ENCODE measurements around the gene ZNF813.
A peak's percentile ranks its signal among the peaks of the same experiment; 100 is the strongest.
"Not testable (repeated sequence)": the region's sequence is repeated elsewhere in the genome, so short reads cannot be mapped to it uniquely, and the experiment has no call there.

ZNF813 gene

GRCh38 chr19:53467485-53468262 lies at the start of gene ZNF813:
Gene ZNF813 (plus strand): TSS chr19:53467733. CDS start chr19:53483823, 16,090 bp downstream.
- H3K4me3 ChIP-seq (ENCODE audit: low read depth, low read length), result peak within 1 kb of the TSS; percentile 64
- DNase-seq (ENCODE audit: low read depth), result peak; percentile 46
- in situ Hi-C loops (cut with HindIII; ENCODE audit: low sequenced_read_pairs), result no loop called here
- no peak for TF ChIP-seq CTCF (IDR thresholded peaks at IDR 0.05; ENCODE audit: low read depth, low read length, missing control alignments)

GRCh38 chr19:53420520-53421315 lies 46.8 kb upstream of the ZNF813 start:
- DNase-seq (ENCODE audit: low read depth); in situ Hi-C loops (cut with HindIII; ENCODE audit: low sequenced_read_pairs); H3K4me3 ChIP-seq (ENCODE audit: low read depth, low read length): not testable (repeated sequence)

- no peak for DNase-seq (ENCODE audit: low read depth)
- H3K4me3 ChIP-seq (ENCODE audit: low read depth, low read length), result no peak overlapping the region
- no peak for TF ChIP-seq CTCF (IDR thresholded peaks at IDR 0.05; ENCODE audit: low read depth, low read length, missing control alignments)
- in situ Hi-C loops (cut with HindIII; ENCODE audit: low sequenced_read_pairs), result no loop called here
These were observed 45.0 kb upstream of the ZNF813 start for GRCh38 chr19:53422551-53422950.

GRCh38 chr19:53423074-53423473 lies 44.5 kb upstream of the ZNF813 start:
- DNase-seq (ENCODE audit: low read depth); in situ Hi-C loops (cut with HindIII; ENCODE audit: low sequenced_read_pairs); H3K4me3 ChIP-seq (ENCODE audit: low read depth, low read length): not testable (repeated sequence)

- H3K4me3 ChIP-seq (ENCODE audit: low read depth, low read length); DNase-seq (ENCODE audit: low read depth); in situ Hi-C loops (cut with HindIII; ENCODE audit: low sequenced_read_pairs): not testable (repeated sequence)
These were observed 43.9 kb upstream of the ZNF813 start for GRCh38 chr19:53423680-53424079.

GRCh38 chr19:53424968-53425597 lies 42.5 kb upstream of the ZNF813 start:
- no peak overlapping the region for H3K4me3 ChIP-seq (ENCODE audit: low read depth, low read length)
- DNase-seq (ENCODE audit: low read depth), result peak; percentile 13
- TF ChIP-seq CTCF (IDR thresholded peaks at IDR 0.05; ENCODE audit: low read depth, low read length, missing control alignments), result peak; percentile 55
- in situ Hi-C loops (cut with HindIII; ENCODE audit: low sequenced_read_pairs), result no loop called here

- peak; percentile 70 for DNase-seq (ENCODE audit: low read depth)
- in situ Hi-C loops (cut with HindIII; ENCODE audit: low sequenced_read_pairs), result loop anchor here (5.0 kb wide), 1 partner anchor 91 kb away; no protein-coding TSS in a partner anchor
- TF ChIP-seq CTCF (IDR thresholded peaks at IDR 0.05; ENCODE audit: low read depth, low read length, missing control alignments), result peak; percentile 38
- H3K4me3 ChIP-seq (ENCODE audit: low read depth, low read length), result peak within 1 kb of the TSS; percentile 74
These were observed 36.0 kb upstream of the ZNF813 start, which contains the start of gene ZNF761 for GRCh38 chr19:53431399-53432087. Gene ZNF761 (plus strand): TSS chr19:53431984. CDS start chr19:53447269, 15,285 bp downstream.

All from astrocyte of the cerebellum (primary cell).